Nasal cavity respiratory epithelium epithelial cell of viscerocranial mucosa (primary cell): ENCODE results near the gene TLE2. TPM values are rescaled to one million over a fixed set of nuclear protein-coding genes. Genes with fewer than 3 reads are reported as not detected.

Source experiments
- total RNA-seq: library from RNA; depleted of rRNA; stranded (reverse); fragments of >200 nt; gene quantifications from 2 replicates; pipeline ENCODE4 v1.2.3, GENCODE V29; 2014

The TLE2 gene
- total RNA-seq: 0.34 and 3.9 TPM in 2 replicates

DNA sequence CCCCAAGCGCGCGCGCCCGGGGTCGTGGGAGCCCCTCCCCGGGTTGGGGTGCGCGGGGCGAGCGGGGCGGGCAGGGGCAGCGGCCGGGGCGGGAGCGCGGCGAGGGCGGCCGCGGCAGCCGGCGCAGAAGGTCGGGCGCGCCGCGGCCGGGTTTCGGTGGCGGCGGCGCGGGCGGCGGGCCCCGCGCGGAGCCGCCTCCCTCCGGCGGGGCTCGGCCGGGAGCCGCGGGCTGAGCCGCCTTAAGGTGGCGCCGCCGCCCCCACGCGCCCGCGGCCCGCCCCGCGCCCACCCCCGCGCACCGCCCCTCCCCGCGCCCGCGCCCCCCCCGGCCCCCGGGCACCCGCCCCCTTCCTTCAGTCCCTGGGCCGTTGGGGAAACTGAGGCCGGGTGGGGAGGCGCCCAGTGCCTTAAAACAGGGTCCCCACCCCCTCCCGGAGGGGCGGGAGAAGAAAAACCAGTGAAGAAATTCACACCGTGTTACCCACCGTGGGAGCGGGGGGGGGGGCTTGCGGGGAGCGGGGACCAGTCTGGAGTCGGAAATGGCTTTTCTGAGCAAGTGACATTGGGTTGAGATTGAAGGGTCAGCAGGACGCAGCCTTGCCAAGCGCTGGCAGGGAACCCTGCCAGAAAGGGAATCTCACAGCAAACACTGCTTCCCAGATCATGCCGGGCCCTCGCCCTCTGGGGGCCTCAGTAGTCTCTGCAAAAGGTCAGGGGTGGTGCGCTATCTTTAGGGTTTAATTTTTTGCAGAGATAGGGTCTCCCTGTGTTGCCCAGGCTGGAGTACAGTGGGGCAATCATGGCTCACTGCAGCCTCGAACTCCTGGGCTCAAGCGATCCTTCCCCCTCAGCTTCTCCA lies at the start of gene TLE2:
Gene TLE2 (minus strand): TSS at position 216 of the 859 bp plus-strand sequence. CDS start 376 bp downstream, outside the sequence.

DNA sequence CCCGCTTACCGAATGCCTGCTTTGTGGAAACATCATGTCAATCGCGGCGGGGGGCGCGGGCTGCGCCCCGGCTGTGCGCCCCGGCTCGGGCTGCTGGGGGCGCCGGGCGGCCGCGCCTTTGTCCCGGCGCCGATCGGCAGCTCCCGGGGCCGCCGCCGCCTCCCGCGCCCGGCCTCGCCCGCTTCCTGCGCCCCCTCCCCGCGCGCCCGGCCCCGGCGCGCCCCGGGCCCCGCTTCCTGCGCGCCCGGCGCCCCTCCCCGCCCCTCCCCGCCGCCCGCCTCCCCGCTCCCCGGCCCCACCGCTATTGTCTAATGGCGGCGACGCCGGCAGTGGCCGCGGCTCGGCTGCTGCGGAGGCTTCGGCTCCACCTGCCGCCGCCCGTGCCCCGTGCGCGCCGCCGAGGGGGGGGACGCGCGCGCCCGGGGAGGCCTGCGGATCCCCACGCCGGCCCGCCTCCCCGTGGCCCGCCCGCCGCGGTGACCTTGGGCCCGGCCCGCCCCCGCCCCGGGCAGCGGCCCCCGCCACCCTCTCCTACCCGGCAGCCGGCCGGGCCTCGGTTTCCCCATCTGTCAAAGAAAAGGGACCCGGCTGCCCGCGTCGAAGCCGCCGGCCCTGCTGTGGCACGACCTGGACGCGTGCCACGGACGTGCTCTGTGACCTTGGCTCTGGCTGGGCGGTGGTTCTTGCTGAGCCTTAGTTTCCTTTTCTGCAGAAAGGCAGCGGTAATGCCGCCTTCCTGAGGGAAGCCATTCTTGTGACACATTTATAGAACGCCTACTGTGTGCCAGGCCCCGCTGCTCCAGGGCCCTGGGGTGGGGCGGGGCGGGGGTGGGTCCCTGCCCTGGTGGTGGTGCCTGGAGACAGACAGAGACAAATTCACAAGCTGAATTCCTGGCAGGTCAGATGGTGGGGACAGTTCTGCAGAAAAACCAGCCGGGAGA lies 33.4 kb upstream of the TLE2 start, which contains the start of gene TLE5:
Gene TLE5 (minus strand): TSS at position 331 of the 941 bp plus-strand sequence. CDS start 295 bp downstream, at position 36.

DNA sequence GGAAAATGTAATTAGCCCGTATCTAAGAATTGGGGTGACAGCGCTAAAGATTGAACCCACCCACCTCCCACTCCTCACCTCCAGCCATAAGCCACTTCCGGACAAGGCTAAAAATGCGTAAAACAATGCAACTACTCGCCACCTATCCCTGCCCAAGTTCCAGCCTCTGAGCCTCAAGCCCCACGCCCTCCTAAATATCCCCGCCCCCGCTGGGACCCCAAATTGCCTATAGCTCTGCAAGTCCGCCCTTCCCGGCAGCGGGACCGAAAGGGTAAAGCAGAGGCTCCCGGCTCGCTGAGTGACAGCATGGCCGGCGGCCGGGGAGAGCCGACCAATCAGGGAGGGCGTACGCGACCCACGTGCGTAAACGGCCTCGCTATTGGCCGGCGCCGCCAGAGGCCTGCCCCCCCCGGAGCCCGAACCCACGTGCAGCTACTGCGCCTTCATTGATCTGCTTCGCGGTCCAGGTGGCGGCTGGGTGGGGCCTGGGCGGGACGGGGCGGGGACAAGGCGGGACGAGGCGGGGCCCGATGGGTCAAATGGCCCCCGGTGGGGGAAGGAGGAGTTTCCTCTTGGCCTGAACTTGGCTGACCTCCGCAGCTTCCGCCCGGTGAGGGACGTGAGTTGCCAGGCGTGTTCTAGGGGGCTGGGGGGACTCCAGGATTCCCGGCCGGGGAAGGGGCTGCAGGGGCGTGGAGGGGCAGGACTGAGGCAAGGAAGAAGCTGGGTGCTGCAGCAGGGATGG lies 51.9 kb downstream of the TLE2 start, which contains the start of gene TLE6:
Gene TLE6 (plus strand): TSS at position 564 of the 745 bp plus-strand sequence. CDS start 670 bp downstream, outside the sequence.

Other genes starting within 250 kb of the TLE2 start
- 30.1 and 41.6 TPM in 2 replicates for gene SGTA, start 246.0 kb downstream of the TLE2 start, total RNA-seq
- 37.6 and 85.9 TPM in 2 replicates for gene THOP1, start 243.8 kb downstream of the TLE2 start, total RNA-seq
- gene ZNF554, start 209.4 kb downstream of the TLE2 start, total RNA-seq: 4.1 and 6.6 TPM in 2 replicates
- gene ZNF555, start 187.8 kb downstream of the TLE2 start, total RNA-seq: 7.2 and 8.8 TPM in 2 replicates
- 0.34 and 0.71 TPM in 2 replicates for gene ZNF556, start 161.9 kb downstream of the TLE2 start, total RNA-seq
- gene ZNF57, start 128.4 kb downstream of the TLE2 start, total RNA-seq: 15.4 and 16.1 TPM in 2 replicates
- 10.3 and 12.3 TPM in 2 replicates for gene ZNF77, start 84.3 kb downstream of the TLE2 start, total RNA-seq
- 0.28 TPM in 1 of 2 replicates, not detected in the other for gene TLE6, start 51.7 kb downstream of the TLE2 start, total RNA-seq
- gene TLE5, start 33.2 kb upstream of the TLE2 start, total RNA-seq: 85.4 and 251 TPM in 2 replicates
- gene GNA11, start 65.1 kb upstream of the TLE2 start, total RNA-seq: 44.8 and 62.5 TPM in 2 replicates
- 93.0 and 95.7 TPM in 2 replicates for gene GNA15, start 106.8 kb upstream of the TLE2 start, total RNA-seq
- 0.43 TPM in 1 of 2 replicates, not detected in the other for gene S1PR4, start 149.5 kb upstream of the TLE2 start, total RNA-seq
- gene NCLN, start 156.7 kb upstream of the TLE2 start, total RNA-seq: 42.0 and 96.2 TPM in 2 replicates
- 0.07 TPM in 1 of 2 replicates, not detected in the other for gene CELF5, start 195.4 kb upstream of the TLE2 start, total RNA-seq